Endothelial cell of umbilical vein (primary cell): ENCODE measurements around the gene CPZ.

Experiments used
- CTCF ChIP-seq, 2 donors: IDR thresholded peaks; 1 replicate in 1 of 2; 2 replicates in 1 of 2; pipeline ENCODE4 v1.5.1; 2011; ENCODE audit warnings: low read length in 2 of 2, mild to moderate bottlenecking in 2 of 2, moderate library complexity in 2 of 2, control low read depth in 1 of 2, inconsistent platforms in 1 of 2, low read depth in 1 of 2; ENCODE audit not compliant: insufficient read depth in 1 of 2; ENCODE audit errors: extremely low read depth in 1 of 2
- EZH2 ChIP-seq: IDR thresholded peaks from 2 replicates; pipeline ENCODE4 v1.6.1; 2012; ENCODE audit warnings: borderline replicate concordance, low read depth, mild to moderate bottlenecking, moderate library complexity, low read length, inconsistent platforms; ENCODE audit not compliant: severe bottlenecking
- GATA2 ChIP-seq: IDR thresholded peaks from 2 replicates; pipeline ENCODE4 v1.7.0; 2011; ENCODE audit warnings: low read depth, mild to moderate bottlenecking, moderate library complexity, mixed read lengths, low read length; ENCODE audit not compliant: insufficient read length, insufficient read depth
- JUN ChIP-seq: IDR thresholded peaks from 2 replicates; pipeline ENCODE4 v1.6.1; 2011; ENCODE audit warnings: borderline replicate concordance, low read depth; ENCODE audit not compliant: insufficient read length, insufficient read depth
- MYC ChIP-seq: IDR thresholded peaks from one replicate; pipeline ENCODE4 v1.6.1; 2011; ENCODE audit warnings: mild to moderate bottlenecking, low read depth, low read length
- POLR2A ChIP-seq: IDR thresholded peaks from 2 replicates; pipeline ENCODE4 v1.6.1; 2012; ENCODE audit warnings: low read depth, mild to moderate bottlenecking, control low read depth, low read length
- TF ChIP-seq, protein P1 (sequence below): IDR thresholded peaks from 2 replicates; pipeline ENCODE4 v1.6.1; 2011; ENCODE audit not compliant: insufficient read depth, insufficient read length

GRCh38 chr4:8590546-8590880 lies 2.1 kb upstream of the CPZ start:
- TF ChIP-seq CTCF (IDR thresholded peaks at IDR 0.05; ENCODE audit: extremely low read depth in 1 of 2, insufficient read depth in 1 of 2, low read depth in 1 of 2, low read length in 2 of 2) (no peak), EZH2 (no peak), POLR2A (no peak), JUN (no peak), GATA2 (no peak), MYC (no peak)
- TF ChIP-seq, protein P1, sequence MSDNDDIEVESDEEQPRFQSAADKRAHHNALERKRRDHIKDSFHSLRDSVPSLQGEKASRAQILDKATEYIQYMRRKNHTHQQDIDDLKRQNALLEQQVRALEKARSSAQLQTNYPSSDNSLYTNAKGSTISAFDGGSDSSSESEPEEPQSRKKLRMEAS, result no peak
